ENCODE measurements around the gene RFWD3.

RFWD3 gene

GRCh38 chr16:74591876-74592650 is 74.6 kb downstream of the RFWD3 start:
- Mint-ChIP-seq H3K36me3 (ENCODE audit: low read depth) (peaks cover 45% of the 10 kb centered on the region), H3K4me1 (ENCODE audit: low read depth) (peaks cover 62% of the 10 kb centered on the region), H3K27ac (no peak overlapping the region)

GRCh38 chr16:74586948-74587347 is 79.7 kb downstream of the RFWD3 start:
- DNase-seq, result no peak
- peaks cover 36% of the 10 kb centered on the region for H3K36me3 Mint-ChIP-seq (ENCODE audit: low read depth)
- peaks cover 68% of the 10 kb centered on the region for H3K4me1 Mint-ChIP-seq (ENCODE audit: low read depth)
- no peak overlapping the region for H3K4me3 Mint-ChIP-seq
- H3K9me3 Mint-ChIP-seq, result no peaks in the 10 kb centered on the region
- no peaks in the 10 kb centered on the region for H3K27me3 Mint-ChIP-seq
- H3K27ac Mint-ChIP-seq, result peak overlapping the region; percentile 0

More at GRCh38 chr16:74591876-74592650, 74.6 kb downstream of the RFWD3 start:
- H3K9me3 Mint-ChIP-seq, result no peaks in the 10 kb centered on the region
- no peak for DNase-seq
- H3K4me3 Mint-ChIP-seq, result no peak overlapping the region
- no peaks in the 10 kb centered on the region for H3K27me3 Mint-ChIP-seq

DNA sequence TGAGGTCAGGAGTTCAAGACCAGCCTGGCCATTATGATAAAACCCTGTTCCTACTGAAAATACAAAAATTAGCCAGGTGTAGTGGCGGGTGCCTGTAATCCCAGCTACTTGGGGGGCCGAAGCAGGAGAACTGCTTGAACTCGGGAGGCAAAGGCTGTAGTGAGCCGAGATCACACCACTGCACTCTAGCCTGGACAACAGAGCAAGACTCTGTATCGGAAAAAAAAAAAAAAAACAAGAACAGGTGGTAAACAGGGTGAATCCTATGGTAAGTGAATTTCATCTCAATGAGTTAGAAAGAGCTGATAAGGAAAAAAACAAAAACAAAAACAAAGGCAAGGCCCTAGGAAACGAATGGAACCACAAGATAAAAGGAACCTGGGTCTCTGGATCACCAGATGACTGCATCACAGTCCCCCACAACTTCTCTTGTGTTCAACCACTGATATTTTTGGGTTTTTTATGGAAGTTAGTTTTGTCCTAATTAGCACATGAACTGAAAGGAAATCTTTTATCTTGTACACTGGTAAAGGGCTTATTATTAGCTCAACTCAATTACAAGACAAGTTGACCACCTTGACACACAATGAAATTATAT is 80.7 kb downstream of the RFWD3 start:
- Mint-ChIP-seq H3K4me3 (no peak overlapping the region), H3K9me3 (no peaks in the 10 kb centered on the region), H3K27me3 (no peaks in the 10 kb centered on the region), H3K27ac (peak overlapping the region; percentile 38), H3K4me1 (ENCODE audit: low read depth) (peaks cover 69% of the 10 kb centered on the region), H3K36me3 (ENCODE audit: low read depth) (peaks cover 36% of the 10 kb centered on the region)
- no peak for DNase-seq

DNA sequence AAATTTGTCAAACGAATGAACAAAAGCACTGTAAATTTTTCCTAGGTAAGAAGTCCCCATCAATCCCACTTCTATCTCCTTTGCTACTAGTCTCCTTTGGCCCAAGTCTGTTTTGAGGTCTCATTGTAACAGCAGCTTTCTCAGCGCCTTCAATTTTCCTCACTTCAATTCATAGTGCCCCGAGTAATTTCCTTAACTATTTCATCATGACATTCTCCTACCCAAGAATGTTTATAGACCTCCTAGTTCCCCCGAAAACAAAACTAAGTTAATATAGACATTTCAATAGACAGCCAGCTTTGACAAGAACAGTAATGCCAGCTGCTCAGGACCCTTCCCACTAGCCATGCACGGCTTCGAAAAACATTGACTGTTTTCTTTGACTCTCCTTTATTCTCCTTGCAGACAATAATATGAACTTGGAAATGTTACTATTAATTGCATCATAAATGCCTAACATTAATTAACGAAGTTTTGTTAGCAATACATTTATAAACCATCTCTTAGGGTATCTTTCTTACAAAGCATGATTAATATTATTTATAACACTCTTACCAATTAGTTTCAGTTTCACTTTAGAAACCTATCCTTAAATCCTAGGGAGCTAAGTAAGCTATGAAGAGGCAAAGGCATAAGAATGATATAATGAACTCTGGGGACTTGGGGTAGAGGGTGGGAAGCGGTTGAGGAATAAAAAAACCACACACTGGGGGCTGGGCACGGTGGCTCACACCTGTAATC is 82.6 kb downstream of the RFWD3 start:
- Mint-ChIP-seq H3K9me3 (no peaks in the 10 kb centered on the region), H3K27me3 (no peaks in the 10 kb centered on the region), H3K4me1 (ENCODE audit: low read depth) (peaks cover 71% of the 10 kb centered on the region), H3K4me3 (no peak overlapping the region), H3K27ac (peak overlapping the region; percentile 31), H3K36me3 (ENCODE audit: low read depth) (peaks cover 33% of the 10 kb centered on the region)
- no peak for DNase-seq

- Mint-ChIP-seq H3K9me3 (no peaks in the 10 kb centered on the region), H3K27me3 (no peaks in the 10 kb centered on the region), H3K36me3 (ENCODE audit: low read depth) (peaks cover 25% of the 10 kb centered on the region), H3K4me1 (ENCODE audit: low read depth) (peaks cover 76% of the 10 kb centered on the region), H3K4me3 (no peak overlapping the region), H3K27ac (peak overlapping the region; percentile 14)
- no peak for DNase-seq
These were observed 83.7 kb downstream of the RFWD3 start for GRCh38 chr16:74582970-74583369.

- no peak for DNase-seq
- Mint-ChIP-seq H3K27me3 (no peaks in the 10 kb centered on the region), H3K4me1 (ENCODE audit: low read depth) (peaks cover 71% of the 10 kb centered on the region), H3K4me3 (no peak overlapping the region), H3K9me3 (no peaks in the 10 kb centered on the region), H3K36me3 (ENCODE audit: low read depth) (peaks cover 13% of the 10 kb centered on the region), H3K27ac (peak overlapping the region; percentile 64)
These were observed 85.8 kb downstream of the RFWD3 start for GRCh38 chr16:74580833-74581232.

- Mint-ChIP-seq H3K27me3 (no peaks in the 10 kb centered on the region), H3K9me3 (no peaks in the 10 kb centered on the region), H3K36me3 (ENCODE audit: low read depth) (peaks cover 16% of the 10 kb centered on the region), H3K27ac (peak overlapping the region; percentile 41), H3K4me1 (ENCODE audit: low read depth) (peaks cover 73% of the 10 kb centered on the region), H3K4me3 (no peak overlapping the region)
- no peak for DNase-seq
These were observed 87.8 kb downstream of the RFWD3 start for GRCh38 chr16:74578838-74579237.

GRCh38 chr16:74578433-74578832 is 88.2 kb downstream of the RFWD3 start:
- peaks cover 71% of the 10 kb centered on the region for H3K4me1 Mint-ChIP-seq (ENCODE audit: low read depth)
- no peaks in the 10 kb centered on the region for H3K27me3 Mint-ChIP-seq
- no peak for DNase-seq
- H3K27ac Mint-ChIP-seq, result peak overlapping the region; percentile 41
- H3K36me3 Mint-ChIP-seq (ENCODE audit: low read depth), result peaks cover 16% of the 10 kb centered on the region
- H3K9me3 Mint-ChIP-seq, result no peaks in the 10 kb centered on the region
- peak overlapping the region; percentile 0 for H3K4me3 Mint-ChIP-seq

DNA sequence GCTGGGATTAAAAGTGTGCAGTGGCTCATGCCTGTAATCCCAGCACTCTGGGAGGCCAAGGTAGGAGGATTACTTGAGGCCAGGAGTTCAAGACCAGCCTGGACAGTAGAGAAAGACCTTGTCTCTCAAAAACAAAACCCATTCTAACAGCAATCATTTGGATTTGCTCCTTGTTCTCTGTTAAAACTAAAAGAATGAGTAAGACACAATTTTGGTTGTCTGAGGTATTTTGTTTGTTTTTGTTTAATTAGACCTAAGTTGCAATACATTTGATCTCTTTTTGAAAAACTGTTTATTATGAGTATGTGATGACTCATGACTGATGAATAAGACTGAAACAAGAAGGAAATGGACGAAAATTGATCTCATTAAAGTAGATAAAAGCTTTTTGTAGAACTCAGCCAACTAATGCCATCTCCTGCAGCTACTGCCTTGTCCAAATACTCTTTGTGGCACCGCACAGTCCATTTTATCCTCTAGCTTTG is 88.8 kb downstream of the RFWD3 start:
- H3K27ac Mint-ChIP-seq, result peak overlapping the region; percentile 41
- H3K4me3 Mint-ChIP-seq, result peak overlapping the region; percentile 0
- DNase-seq, result no peak
- no peaks in the 10 kb centered on the region for H3K9me3 Mint-ChIP-seq
- peaks cover 70% of the 10 kb centered on the region for H3K4me1 Mint-ChIP-seq (ENCODE audit: low read depth)
- H3K36me3 Mint-ChIP-seq (ENCODE audit: low read depth), result peaks cover 16% of the 10 kb centered on the region
- no peaks in the 10 kb centered on the region for H3K27me3 Mint-ChIP-seq

DNA sequence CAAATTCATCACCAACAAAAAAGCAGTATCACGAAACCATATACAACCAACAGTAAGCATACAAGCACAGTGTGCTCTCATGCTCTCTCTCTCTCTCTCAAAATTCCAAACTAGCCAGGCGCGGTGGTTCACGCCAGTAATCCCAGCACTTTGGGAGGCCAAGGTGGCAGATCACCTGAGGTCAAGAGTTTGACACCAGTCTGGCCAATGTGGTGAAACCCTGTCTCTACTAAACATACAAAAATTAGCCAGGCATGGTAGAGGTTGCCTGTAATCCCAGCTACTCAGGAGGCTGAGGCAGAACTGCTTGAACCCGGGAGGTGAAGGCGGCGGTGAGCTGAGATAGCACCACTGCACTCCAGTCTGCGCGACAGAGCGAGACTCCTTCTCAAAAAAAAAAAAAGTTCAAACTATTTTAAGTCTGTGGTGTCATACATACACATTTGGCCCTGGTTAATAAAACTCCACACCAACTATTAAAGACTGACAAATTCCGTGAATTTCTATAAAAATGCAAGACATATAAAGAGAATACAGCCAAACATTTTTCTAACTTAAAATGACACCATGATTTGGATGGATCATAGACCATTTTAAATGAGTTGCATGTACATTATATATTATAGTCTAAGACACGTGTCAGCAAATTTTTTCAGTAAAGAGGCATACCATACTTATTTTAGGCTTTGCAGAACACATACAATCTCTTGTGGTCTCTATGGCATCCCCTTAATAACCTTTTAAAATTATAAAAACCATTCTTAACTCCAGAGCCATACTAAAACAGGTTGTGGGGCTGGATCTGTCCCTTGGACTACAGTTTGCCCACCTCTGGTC is 90.7 kb downstream of the RFWD3 start:
- H3K4me3 Mint-ChIP-seq, result no peak overlapping the region
- peak overlapping the region; percentile 33 for H3K27ac Mint-ChIP-seq
- H3K9me3 Mint-ChIP-seq, result no peaks in the 10 kb centered on the region
- H3K4me1 Mint-ChIP-seq (ENCODE audit: low read depth), result peaks cover 71% of the 10 kb centered on the region
- no peaks in the 10 kb centered on the region for H3K27me3 Mint-ChIP-seq
- no peak for DNase-seq
- H3K36me3 Mint-ChIP-seq (ENCODE audit: low read depth), result peaks cover 13% of the 10 kb centered on the region

DNA sequence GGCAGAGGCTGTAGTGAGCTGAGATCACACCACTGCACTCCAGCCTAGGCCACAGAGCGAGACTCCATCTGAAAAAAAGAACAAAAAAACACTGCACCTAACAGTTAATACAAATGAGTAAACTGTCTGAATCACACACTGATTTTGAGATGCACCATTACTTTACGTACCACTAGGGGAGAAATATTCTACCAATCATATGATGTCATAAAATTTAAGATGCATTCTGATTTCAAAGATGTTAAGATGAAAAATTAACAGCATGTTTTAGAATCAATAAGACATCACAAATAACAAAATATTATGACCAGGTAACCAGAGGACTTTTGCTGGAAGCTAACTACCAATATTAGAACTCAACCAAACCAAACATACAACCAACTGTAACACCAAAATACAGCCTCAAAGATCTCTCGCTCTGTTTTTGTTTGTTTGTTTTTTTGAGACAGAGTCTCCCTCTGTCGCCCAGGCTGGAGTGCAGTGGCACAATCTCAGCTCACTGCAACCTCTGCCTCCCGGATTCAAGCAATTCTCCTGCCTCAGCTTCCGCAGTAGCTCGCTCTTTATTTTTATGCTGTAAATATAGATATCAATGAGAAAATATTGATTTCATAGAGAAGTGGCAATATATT is 91.4 kb downstream of the RFWD3 start:
- Mint-ChIP-seq H3K4me3 (no peak overlapping the region), H3K27me3 (no peaks in the 10 kb centered on the region), H3K4me1 (ENCODE audit: low read depth) (peaks cover 71% of the 10 kb centered on the region), H3K27ac (peak overlapping the region; percentile 33), H3K9me3 (no peaks in the 10 kb centered on the region), H3K36me3 (ENCODE audit: low read depth) (peaks cover 10% of the 10 kb centered on the region)
- no peak for DNase-seq

DNA sequence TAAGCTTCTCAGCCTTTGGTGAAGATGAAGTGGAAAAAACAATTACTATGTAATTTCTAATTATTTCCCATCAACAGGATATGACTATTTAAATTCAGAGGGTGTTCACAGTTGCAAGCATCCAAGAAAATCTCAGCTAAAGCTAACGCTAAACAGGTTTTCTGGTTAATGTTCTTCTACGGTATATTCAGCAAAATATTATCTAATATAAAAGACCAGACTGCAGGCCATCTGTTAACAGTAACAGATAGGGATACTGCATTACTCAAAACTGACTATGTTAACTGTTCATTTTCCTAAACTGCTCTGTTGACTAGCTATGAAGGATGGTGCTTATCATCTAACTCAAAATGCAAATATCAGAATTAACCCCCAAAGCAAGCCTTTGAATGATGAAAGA is 92.5 kb downstream of the RFWD3 start:
- no peaks in the 10 kb centered on the region for H3K9me3 Mint-ChIP-seq
- DNase-seq, result no peak
- H3K27me3 Mint-ChIP-seq, result no peaks in the 10 kb centered on the region
- H3K4me1 Mint-ChIP-seq (ENCODE audit: low read depth), result peaks cover 75% of the 10 kb centered on the region
- H3K27ac Mint-ChIP-seq, result peak overlapping the region; percentile 59
- H3K36me3 Mint-ChIP-seq (ENCODE audit: low read depth), result peaks cover 10% of the 10 kb centered on the region
- no peak overlapping the region for H3K4me3 Mint-ChIP-seq

GRCh38 chr16:74573622-74574021 is 93.1 kb downstream of the RFWD3 start:
- Mint-ChIP-seq H3K27ac (no peak overlapping the region), H3K4me1 (ENCODE audit: low read depth) (peaks cover 75% of the 10 kb centered on the region)

More at GRCh38 chr16:74573622-74574021, 93.1 kb downstream of the RFWD3 start:
- no peak for DNase-seq
- no peaks in the 10 kb centered on the region for H3K27me3 Mint-ChIP-seq
- no peak overlapping the region for H3K4me3 Mint-ChIP-seq
- peaks cover 7% of the 10 kb centered on the region for H3K36me3 Mint-ChIP-seq (ENCODE audit: low read depth)
- no peaks in the 10 kb centered on the region for H3K9me3 Mint-ChIP-seq
